A375 (cell line): ENCODE data around the gene GAPVD1. TPM values are rescaled to one million over a fixed set of nuclear protein-coding genes. Genes with fewer than 3 reads are reported as not detected.

Experiments
- small RNA-seq: library from RNA; depleted of rRNA; stranded (forward); fragments of <200 nt; gene quantifications from one replicate; pipeline ENCODE3, GENCODE V24; 2014
- total RNA-seq: library from RNA; depleted of rRNA; stranded (reverse); fragments of >200 nt; shearing (Covaris generic); gene quantifications from 2 replicates; pipeline ENCODE4 v1.2.3, GENCODE V29; 2014; rRNA removed

The GAPVD1 gene, protein sequence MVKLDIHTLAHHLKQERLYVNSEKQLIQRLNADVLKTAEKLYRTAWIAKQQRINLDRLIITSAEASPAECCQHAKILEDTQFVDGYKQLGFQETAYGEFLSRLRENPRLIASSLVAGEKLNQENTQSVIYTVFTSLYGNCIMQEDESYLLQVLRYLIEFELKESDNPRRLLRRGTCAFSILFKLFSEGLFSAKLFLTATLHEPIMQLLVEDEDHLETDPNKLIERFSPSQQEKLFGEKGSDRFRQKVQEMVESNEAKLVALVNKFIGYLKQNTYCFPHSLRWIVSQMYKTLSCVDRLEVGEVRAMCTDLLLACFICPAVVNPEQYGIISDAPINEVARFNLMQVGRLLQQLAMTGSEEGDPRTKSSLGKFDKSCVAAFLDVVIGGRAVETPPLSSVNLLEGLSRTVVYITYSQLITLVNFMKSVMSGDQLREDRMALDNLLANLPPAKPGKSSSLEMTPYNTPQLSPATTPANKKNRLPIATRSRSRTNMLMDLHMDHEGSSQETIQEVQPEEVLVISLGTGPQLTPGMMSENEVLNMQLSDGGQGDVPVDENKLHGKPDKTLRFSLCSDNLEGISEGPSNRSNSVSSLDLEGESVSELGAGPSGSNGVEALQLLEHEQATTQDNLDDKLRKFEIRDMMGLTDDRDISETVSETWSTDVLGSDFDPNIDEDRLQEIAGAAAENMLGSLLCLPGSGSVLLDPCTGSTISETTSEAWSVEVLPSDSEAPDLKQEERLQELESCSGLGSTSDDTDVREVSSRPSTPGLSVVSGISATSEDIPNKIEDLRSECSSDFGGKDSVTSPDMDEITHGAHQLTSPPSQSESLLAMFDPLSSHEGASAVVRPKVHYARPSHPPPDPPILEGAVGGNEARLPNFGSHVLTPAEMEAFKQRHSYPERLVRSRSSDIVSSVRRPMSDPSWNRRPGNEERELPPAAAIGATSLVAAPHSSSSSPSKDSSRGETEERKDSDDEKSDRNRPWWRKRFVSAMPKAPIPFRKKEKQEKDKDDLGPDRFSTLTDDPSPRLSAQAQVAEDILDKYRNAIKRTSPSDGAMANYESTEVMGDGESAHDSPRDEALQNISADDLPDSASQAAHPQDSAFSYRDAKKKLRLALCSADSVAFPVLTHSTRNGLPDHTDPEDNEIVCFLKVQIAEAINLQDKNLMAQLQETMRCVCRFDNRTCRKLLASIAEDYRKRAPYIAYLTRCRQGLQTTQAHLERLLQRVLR (N-terminal part only)
- total RNA-seq = 43.2 and 52.2 TPM in 2 replicates

DNA sequence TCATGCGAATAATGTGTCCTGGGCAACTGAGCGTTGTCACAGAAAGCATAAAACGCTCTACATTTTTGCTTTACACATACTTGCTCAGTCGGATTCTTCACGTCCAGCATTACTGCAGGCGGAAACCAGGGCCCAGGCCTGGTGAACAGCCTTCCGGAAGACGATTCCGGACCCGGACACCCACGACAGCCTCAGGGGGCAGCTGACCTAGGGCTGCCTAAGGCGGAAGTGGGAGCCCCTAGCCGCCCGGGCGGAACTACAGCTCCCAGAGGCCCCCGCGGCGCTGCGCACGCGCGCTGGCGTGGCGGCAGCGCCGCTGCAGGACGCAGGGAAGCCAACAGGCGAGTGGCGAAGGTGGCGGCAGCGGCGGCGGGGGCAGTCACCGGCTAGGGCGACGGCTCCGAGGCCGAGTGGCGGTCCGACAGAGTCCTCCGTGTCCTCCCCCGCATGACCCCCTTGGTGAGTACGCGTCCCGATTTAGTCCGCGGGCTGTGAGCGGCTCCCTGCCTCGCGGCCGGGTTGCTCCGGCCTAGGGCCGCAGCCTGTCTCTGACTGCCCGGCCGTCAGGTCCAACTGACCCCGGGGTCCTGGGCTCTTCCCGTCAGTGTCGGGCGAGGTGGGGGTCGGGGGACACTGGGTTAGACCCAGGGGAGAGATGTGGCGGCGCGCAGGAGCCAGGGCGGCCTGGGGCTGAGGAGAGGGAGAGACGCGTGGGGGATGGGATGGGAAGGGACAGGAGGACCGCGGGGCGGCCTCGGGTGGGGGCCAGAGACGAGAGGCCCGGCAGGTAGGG lies at the start of gene GAPVD1:
Gene GAPVD1, plus strand, starts transcription at position 326 of the 793 bp plus-strand sequence. CDS start 37,096 bp downstream, outside the sequence.

DNA sequence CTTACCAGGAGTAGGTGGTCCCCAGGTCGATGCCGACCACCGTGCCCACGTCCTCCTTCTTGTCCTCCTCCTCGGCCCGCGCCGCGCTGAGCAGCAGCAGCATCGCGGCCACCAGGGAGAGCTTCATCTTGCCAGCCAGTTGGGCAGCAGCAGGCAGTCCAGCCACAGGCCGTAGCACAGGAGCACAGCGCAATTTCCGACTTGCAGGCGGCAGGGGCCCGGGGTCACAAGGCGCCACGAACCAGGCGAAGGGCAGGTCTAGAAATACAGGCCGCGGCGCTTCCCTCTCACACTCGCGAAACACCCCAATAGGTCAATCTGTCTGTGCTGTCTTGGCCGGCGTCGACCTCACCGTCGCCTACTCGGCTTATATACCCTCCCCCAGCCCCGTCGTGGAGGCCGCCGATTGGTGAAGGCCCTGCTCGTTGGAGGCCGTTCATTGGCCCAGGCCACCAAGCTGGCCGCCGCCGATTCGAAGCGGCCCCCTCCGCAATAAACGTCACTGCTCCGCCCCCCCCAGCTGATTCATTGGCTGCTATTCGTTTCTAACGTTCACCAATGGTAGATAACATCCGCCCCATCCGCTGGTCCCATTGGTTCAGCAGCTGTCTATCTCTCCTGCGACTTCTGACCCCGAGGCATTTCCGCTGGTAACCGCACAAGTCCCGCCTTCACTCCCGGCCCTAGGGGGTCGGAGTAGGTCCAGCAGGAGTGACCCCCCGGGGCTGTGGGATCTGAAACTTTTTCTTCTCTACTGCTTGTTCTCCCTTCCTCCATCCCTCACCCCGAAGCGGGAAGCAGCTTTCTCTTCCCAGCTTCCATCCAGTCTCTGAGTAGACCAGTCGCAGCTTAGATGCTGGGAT lies 20.4 kb upstream of the GAPVD1 start, which contains the start of gene HSPA5:
Gene HSPA5, minus strand, starts transcription at position 344 of the 863 bp plus-strand sequence. Its CDS starts 217 bp downstream, at position 127.

Small RNA genes within 50 kb of the gene (small RNA-seq; reads per million reads assigned to genes)
- gene AL354710.1 = not detected
- not detected for gene RNU6-1020P

Other genes starting within 250 kb of the GAPVD1 start
- gene SCAI, start 118.3 kb upstream of the GAPVD1 start, total RNA-seq = 1.5 and 2.8 TPM in 2 replicates
- gene PPP6C, start 72.0 kb upstream of the GAPVD1 start, total RNA-seq = 15.7 and 20.0 TPM in 2 replicates
- 31.6 and 38.2 TPM in 2 replicates for gene RABEPK, start 61.3 kb upstream of the GAPVD1 start, total RNA-seq
- gene HSPA5, start 20.5 kb upstream of the GAPVD1 start, total RNA-seq = 110 TPM in 2 replicates